HG02610 (cell line): Measurements from ENCODE around the gene NSUN2.
"Not testable (repeated sequence)": the region's sequence is repeated elsewhere in the genome, so short reads cannot be mapped to it uniquely, and the experiment has no call there.

ENCODE experiments used
- ATAC-seq: cut with Tn5 transposase; IDR thresholded peaks from one replicate; pipeline ENCODE4 v1.9.1; 2021; ENCODE audit warnings: mild to moderate bottlenecking, moderate library complexity; ENCODE audit not compliant: unreplicated experiment

NSUN2 gene

DNA sequence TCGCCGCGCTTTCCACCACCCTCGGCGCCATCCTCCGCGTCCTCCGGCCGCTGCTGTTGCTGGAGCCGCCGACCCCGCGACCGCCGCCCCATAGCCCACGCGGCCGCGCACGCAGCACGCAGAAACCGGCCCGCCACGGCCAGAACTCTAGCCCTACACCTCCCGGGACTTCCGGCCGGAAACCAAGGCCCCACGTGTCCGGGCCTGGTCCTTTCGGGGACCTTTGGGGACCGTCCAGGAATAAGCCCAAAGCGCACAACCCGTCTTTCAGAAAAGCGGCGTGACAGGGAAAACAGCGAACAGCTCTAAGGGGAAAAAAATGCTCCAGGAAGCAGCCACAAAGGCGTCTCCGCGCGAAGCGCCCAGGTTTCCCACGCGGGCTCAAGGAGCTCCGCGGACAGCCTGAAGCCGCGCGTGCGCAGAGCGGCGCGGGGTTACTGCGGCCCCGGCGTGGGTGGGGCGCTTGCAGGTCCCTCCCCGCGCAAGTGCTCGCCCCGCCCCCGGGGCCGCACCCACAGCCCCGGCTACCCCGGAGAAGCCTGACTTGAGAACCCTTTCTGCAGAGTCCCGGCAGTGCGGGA, at the start of gene NSUN2, which contains the start of gene SRD5A1:
NSUN2 (minus strand) TSS at position 157 of the 581 bp plus-strand sequence; CDS start at position 92, 65 bp downstream.
SRD5A1 (plus strand) TSS at position 553 of the 581 bp plus-strand sequence. CDS start 137 bp downstream, outside the sequence.
- peak; percentile 89 for ATAC-seq

DNA sequence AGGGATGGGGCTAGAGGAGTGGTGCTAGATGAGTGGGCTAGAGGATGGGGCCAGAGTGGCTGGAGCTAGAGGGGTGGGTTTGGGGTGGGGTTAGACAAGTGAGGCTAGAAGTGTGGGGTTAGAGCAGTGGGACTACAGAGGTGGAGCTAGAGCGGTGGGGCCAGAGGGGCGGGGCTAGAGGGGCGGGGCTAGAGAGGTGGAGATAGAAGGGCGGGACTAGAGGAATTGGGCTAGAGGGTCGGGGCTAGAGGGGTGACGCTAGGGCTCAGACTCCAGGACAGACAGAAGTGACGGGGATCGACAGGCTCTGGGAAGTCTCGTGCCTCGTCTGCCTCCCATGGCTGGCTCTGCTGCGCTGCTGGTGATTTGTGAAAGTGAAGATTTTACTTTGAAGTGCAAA, 49.4 kb upstream of the NSUN2 start:
- ATAC-seq = no peak

DNA sequence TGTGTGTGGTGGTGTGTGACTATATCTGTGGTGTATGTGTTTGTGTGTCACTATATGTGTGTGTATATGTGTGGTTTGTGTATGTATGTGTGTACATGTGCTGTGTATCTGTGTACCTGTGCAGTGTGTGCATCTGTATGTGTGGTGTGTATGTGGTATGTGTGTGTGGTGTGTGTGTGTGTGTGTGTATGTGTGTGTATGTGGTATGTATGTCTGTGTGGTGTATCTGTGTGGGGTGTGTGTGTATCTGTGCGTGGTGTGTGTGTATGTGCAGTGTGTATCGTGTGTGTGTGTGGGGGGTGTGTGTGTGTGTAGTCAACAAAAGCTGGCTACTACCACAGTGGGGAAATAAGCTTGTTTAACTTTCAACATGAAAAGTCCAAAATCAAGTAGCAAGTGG, 48.8 kb upstream of the NSUN2 start:
- ATAC-seq = no peak

DNA sequence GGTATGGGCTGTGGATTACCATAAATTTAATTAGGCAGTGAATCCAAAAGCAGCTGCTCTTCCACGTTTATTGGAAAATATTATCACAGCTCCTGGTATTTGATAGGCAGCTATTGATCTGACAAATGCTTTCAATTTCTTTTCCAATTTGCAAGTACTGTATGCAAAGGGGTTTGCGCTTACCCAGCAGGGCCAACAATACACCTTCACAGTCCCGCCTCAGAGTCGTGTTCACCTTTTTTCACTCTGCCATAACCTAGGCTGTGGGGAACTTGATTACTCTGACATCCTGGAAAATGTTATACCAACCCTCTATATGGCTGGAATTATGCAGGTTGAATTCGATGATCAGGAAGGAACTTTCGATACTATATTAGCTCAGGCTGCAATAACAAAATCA, 48.1 kb upstream of the NSUN2 start:
- ATAC-seq = no peak

DNA sequence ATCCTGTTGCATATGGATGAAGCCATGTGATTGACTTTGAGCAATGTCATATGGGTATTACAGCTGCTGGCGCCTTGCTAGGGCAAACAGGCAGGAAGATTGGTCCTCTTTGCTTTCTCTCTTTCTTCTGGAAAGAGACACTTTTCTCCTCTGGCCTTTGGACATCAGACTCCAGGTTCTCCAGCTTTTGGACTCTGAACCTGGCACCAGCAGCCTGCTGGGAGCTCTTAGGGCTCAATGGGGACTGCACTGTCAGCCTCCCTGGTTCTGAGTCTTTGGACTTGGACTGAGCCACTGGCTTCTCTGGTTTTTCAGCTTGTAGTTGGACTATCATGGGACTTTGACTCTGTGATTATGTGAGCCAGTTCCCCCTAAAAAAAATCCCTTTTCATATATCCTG, 45.5 kb upstream of the NSUN2 start:
- ATAC-seq = no peak

DNA sequence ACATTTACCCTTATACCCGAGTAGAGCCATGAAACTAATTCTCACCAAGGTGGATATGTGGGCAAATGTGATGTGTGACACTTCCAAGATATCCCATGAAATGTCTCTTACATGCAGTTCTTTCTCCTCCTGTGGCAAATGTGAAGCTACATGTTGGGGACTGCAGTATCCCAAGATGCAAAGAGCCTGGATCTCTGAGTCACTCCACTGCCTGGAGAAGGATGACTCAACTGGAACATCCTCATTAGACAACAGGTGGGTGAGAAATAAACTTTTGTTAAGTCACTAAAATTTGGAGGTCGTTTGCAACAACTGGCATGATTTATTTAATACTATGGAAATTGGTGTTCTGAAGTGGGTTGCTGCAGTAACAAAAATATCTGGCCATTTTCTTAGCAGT, 43.9 kb upstream of the NSUN2 start:
- ATAC-seq = no peak

DNA sequence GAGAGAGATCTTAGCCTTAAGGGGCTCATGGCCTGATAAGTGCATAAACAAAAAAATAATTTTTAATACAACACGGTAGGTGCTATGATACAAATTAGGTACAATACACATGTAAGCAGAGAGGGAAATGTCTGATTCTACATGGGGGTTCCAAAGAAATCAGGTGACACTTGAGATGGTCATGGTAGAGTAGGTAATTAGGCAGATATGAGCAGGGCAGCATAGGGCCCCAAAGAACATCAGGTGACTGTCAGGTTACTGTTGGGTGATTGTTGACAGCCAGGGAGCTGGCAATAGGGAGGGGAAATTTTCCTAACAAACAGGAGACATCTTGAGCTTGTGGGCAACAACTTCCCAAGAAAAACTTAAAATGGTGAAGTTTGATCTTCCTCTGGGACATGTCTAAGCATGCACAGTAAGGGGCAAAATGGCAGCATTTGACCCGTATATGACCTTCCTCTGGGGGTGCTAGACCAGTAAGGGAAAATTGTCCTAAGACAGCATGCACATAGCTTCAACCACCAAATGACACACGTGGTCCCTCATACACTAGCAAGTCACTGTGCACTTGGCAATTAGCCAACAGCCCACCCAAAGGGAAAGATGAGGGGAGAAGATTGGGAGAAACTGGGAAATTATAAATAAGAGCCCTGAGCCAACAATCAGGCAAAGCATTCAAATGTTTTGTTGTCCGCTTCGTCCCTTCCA, 43.1 kb upstream of the NSUN2 start:
- no peak for ATAC-seq

DNA sequence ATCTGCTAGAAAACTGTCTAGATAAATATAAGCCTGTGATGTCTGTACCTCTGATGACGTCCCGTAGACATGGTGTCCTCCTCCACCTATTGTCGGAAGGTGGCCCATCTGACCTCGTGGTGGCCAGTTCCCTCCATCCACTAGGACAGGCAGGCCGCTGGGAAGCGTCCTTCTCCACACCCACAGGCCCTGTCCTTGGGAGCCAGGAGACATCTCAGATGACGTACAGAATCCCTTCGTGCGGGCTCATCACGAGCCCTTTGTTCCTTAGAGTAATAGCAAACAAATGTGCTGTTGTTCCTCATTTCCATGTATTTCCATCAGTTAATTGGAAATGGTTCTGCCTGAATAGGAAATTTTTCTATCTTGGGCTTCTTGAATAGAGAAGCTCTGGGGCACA, 42.0 kb upstream of the NSUN2 start:
- ATAC-seq = no peak

DNA sequence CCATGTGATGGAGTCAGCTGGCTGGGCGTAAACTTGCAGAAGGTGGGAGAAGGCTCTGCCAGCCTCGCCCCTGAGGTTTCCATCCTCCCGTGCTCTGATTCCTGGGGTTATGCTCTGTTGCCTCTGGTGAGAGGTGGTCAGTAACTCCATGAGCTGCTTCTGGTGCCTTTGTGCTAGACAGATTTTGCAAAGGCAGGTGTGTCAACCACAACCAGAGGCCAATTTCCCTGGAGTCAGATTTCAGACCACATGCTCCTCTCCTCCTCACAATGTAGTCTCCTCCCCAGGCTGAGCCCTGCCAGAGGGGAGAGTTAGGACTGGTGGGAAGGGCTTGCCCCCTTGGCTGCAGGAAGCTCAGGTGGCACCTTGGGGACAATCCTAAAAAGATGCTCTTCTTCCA, 41.6 kb upstream of the NSUN2 start:
- ATAC-seq = no peak

DNA sequence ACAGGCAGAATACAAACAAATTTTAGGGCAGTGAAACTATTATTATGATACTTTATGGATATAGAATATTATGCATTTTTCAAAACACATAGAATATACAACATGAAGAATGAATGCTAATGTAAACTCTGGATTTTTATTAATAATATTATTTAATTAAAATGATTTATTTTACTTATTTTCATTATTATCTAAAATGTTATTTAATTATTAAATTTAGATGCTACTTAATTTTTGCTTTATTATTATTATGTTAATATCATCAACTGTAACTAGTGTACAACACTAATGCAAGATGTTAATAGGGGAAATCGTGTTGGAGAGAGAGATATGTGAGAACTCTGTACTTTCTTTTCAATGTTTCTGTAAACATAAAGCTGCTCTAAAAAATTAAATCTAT, 41.1 kb upstream of the NSUN2 start:
- ATAC-seq = no peak

DNA sequence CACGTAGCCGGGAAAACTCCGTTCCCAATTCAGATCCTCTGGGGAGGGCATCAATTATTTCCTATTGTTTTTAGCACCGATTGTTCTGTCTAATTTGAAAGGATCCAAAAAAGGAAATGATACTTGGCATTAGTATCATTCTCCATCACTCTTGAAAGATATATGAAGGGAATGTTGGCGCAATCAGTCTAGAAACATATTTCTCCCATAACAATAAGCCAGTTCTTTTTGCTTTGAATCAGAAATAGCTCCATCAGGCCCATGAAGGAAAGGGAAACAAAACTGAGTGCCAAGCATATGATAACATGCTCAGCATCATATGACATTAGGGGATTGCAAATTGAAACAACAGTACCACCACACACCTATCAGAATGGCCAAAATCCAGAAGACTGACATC, 40.2 kb upstream of the NSUN2 start:
- no peak for ATAC-seq

DNA sequence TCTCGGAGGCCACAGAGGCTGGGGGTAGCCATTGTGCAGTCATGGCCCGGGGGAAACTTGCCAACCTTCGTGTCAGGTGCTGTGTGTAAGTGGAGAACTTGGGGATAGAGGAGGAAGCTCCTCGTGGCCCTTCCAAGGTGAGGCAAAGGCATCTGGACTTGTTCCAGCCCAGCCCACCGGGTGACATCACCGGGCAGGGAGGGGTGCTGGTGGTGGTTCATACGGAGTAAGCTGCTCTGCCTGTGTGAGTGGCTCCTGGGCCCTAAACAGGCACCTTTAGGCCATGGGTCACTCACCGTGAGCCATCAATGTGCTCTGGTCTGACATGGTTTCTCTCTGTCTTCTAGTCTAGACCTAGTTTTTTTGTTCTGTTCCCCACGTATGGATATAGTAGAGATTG, 35.9 kb upstream of the NSUN2 start:
- not testable (repeated sequence) for ATAC-seq

DNA sequence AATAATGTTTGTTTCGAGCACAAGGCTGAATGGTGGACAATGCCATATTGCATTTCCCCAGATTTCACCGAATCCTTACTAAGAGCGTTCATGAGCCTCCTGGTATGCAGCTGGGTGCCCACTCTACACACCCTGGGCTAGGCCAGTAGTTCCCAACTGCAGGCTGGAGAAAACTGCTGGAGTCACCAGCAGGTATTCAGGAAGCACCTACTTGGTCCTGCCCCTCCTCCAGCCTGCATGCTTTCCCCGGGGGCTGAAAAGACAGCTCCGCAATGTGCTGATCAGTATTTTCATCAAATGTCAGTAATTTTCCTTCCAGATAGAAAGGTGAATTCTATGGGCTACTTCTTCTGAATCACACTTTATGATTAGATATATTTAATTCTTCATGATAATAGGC, 34.8 kb upstream of the NSUN2 start:
- no peak for ATAC-seq

DNA sequence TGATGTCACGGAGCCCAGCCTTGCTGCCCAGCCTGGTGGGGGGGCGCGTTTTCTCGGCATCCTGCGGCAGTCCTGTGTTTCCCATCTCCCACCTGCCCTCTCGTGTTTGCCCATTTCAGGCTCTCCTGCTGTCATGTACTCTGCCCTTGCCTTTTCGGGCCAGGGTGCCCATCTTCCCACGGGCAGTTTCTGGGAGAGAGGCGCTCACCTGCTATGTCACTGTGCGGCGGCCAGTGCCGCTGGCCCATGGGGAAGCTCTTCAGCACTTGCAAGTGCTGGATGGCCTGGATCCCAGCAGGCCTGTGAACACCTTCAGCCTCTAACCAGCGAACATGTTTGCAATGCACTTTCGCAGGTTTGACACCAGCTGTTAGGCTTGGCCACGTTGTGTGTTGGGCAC, 33.9 kb upstream of the NSUN2 start:
- ATAC-seq = no peak

DNA sequence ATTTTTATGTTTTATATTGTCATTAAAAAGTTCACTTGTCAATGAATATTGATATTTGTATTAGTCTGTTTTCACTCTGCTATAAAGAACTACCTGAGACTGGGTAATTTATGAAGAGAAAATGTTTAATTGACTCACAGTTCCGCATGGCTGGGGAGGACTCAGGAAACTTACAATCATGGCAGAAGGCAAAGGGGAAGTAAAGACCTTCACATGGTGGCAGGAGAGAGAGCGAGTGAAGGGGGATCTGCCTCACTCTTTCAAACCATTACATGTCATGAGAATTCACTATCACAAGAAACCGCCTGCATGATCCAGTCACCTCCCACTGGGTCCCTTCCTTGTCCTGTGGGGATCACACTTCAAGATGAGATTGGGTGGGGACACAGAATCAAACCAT, 27.8 kb upstream of the NSUN2 start:
- peak; percentile 44 for ATAC-seq

DNA sequence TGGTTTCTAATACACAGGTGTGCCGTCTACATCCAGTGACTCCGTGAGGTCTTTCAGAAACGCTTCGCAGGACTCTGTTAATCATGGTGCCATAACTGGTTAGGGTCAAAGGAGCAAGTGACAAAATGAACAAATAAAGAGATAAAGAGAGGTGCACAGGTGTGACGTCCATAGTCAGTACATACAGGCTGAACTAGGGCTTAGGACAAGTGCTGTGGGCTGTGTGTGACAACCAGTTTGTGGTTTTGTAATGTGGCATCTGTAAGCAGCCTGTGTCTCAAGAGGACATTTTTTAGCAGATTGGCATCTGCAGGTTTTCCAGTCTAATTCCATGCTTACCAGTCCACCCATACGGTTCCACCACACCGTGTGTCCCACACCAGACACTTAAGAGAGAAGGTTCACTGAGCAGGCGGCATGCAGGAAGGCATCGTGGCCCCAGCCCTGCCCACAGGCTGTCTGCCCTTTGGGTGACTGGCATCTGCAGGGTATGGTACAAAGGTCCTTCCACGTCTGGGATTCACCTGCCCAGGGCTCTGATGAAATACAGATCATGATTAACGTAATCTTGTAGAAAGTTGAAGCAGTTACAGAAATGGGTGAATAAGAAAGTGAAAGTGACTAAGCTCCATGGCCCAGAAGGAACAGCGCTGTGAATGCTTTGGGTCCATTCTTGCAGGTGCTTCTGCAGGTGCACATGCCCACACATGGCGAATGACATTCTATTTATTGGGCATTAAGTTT, 27.3 kb upstream of the NSUN2 start:
- ATAC-seq = peak; percentile 86

DNA sequence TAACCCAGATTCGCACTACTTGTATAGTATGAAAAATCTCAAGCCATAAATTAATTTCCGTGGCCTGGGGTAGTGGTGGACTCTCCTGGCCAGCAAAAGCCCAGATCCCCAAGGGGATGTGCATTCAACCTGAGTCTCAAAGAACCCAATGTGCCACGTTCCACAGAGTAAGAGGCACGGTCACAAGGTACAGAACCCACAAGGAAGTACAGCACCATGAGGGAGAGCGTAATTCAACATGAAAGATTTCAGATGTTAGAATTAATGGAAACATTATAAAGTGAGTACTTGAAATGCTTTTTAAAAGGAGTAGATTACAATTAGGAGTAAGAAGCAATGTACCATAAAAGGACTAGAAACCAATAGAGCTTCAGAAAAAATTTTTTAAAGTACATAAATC, 23.8 kb upstream of the NSUN2 start:
- no peak for ATAC-seq

DNA sequence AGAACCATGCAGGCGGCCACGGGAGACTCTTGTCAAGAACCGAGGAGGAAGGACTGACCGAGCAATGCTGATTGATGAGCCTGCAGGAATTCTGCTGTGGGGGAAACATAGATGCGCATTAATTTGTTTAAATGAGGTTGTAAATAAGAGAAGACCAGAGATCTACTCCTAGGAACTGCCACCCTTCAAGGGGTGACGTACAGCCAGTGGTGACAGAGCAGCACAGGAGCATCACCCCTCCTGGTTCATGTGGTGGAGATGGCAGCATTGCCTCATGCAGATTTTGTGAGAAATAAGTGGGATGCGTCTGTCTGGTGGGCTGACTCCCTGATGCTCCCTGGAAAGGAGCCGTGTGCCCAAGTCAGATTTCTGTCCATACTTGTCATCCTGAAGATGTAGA, 22.6 kb upstream of the NSUN2 start:
- ATAC-seq = no peak

DNA sequence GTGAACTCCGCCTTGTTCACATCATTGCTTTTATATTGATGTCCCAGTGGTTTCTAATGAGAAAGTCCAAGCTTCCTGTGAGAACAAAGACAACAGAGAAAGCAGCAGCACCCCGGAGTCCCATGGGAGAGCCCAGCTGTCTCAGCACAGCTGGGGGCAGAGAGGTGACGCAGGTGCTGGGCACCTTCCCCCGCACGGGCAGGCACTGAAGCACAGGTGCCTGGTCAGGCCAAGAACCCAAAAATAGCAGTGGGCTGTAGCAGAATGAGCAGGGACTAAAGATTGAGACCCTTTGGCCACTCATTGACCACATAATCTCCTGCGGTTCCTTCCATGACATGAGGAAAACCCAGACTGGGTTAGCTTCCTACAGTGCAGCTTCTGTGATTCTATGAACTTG, 19.2 kb upstream of the NSUN2 start:
- ATAC-seq = peak; percentile 95

DNA sequence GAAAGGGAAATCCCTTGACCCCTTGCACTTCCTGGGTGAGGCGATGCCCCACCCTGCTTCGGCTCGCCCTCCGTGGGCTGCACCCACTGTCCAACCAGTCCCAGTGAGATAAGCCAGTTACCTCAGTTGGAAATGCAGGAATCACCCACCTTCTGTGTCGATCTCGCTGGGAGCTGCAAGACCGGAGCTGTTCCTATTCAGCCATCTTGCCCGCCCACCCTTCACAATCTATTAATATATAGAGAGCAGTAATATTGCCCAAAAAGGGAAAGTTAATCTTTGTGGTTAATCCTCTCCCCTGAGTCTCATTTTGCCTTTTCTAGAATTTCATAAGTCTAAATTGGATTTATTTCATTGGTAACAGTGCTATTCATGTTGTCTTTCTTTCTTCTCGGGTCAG, 16.8 kb upstream of the NSUN2 start:
- no peak for ATAC-seq

DNA sequence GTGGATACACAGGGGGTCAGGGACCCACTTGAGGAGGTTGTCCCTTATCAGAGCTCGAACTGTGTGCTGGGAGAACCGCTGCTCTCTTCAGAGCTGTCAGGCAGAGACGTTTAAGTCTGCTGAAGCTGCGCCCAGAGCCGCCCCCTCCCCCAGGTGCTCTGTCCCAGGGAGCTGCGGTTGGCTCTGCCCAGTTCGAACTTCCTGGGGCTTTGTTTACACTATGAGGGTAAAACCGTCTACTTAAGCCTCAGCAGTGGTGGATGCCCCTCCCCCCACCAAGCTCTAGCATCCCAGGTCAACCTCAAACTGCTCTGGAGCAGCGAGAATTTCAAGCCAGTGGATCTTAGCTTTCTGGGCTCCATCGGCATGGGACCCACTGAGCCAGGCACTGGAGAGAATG, 16.3 kb upstream of the NSUN2 start:
- ATAC-seq = no peak
